Cardiac fibroblast (primary cell): ENCODE results near the gene LGSN.

Experiments used
- DNase-seq, 2 donors: peaks; one replicate each; pipeline versions ENCODE4 v3.0.0 to v3.0.0-alpha.2; 2010; ENCODE audit warnings: low read depth in 2 of 2
- H3K4me3 ChIP-seq, 2 donors: replicated peaks in 1 of 2; 1 replicate in 1 of 2; 2 replicates in 1 of 2; pipeline ENCODE4 v1.5.1; 2011; ENCODE audit warnings: low read depth in 2 of 2, low read length in 2 of 2, mild to moderate bottlenecking in 2 of 2, moderate library complexity in 1 of 2
- TF ChIP-seq, protein P1 (sequence below): IDR thresholded peaks from one replicate; pipeline ENCODE4 v1.5.1; 2011; ENCODE audit warnings: low read depth, mild to moderate bottlenecking, low read length, inconsistent platforms

Gene LGSN

DNA sequence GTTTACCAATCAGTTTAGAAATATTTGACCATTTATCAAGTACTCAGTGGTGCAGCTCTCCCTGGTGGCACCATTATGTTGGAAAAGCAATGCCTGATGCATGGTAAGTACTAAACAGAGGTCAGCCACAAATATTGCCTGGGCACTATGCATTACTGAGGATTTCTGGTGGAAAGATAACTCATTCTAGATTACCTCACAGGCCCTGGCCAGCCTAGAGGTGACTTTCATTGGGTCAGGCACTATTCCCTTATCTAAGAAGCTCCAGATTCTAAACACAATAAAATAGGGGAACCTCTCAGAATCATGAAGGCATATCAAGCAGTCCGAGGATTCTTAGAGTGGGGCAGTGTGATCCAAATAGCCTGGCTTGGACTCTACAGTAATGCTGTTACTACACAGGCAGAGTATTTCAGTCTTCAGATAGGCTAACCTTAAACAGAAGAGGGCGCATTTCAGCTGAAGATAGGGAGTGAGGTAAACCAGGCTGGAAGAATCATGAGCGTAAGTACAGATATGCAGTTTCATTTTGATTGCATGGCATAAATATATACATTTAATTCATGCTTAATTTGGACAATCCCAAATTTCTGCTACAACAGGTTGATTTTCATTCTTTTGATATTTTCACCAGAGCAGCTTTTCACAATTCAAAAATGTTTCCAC lies 12.1 kb downstream of the LGSN start:
- TF ChIP-seq, protein P1, sequence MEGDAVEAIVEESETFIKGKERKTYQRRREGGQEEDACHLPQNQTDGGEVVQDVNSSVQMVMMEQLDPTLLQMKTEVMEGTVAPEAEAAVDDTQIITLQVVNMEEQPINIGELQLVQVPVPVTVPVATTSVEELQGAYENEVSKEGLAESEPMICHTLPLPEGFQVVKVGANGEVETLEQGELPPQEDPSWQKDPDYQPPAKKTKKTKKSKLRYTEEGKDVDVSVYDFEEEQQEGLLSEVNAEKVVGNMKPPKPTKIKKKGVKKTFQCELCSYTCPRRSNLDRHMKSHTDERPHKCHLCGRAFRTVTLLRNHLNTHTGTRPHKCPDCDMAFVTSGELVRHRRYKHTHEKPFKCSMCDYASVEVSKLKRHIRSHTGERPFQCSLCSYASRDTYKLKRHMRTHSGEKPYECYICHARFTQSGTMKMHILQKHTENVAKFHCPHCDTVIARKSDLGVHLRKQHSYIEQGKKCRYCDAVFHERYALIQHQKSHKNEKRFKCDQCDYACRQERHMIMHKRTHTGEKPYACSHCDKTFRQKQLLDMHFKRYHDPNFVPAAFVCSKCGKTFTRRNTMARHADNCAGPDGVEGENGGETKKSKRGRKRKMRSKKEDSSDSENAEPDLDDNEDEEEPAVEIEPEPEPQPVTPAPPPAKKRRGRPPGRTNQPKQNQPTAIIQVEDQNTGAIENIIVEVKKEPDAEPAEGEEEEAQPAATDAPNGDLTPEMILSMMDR: peak; percentile 64
- no peak overlapping the region for H3K4me3 ChIP-seq
- DNase-seq: peak; percentile 69 to 78

DNA sequence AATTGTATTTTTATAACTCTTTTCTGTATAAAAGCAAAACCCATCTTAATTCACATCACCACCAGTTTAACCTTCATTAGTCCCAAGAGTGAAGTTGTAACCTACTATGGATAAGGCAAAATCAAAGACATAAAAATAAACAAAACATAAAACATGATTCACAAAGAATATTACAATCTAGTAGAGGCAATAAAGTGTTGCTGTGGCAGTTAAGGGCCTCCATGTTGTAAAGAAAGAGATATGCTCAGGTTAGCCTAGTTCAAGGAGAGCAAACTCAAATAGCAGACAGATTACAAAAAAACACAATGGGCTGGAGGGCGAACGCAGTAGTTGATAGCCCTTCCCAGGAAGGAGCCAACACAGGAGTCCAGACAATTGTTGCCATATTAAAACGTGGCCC lies 13.4 kb downstream of the LGSN start:
- no peak overlapping the region for H3K4me3 ChIP-seq
- no peak for DNase-seq
- TF ChIP-seq, protein P1: no peak

DNA sequence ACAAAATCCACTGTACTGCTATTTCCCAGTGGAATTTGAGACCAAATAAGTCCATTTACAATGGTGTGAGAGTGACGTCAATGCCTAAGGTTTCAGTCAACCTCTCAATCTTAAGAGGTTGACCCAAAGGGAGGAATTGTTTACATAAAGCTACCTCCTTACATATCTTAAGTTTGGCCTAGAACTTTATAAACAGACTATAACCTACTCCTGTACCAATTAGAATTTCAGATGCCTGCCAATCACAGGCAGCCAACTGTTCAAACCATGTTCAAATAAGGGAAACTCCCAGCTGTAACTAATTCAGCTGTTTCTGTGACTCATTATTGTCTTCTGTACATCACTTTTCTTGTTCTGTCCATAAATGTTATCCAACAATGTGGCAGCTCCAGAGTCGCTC lies 14.5 kb downstream of the LGSN start:
- DNase-seq: peak in 1 of 2 donors; percentile 2
- TF ChIP-seq, protein P1: no peak
- no peak overlapping the region for H3K4me3 ChIP-seq

DNA sequence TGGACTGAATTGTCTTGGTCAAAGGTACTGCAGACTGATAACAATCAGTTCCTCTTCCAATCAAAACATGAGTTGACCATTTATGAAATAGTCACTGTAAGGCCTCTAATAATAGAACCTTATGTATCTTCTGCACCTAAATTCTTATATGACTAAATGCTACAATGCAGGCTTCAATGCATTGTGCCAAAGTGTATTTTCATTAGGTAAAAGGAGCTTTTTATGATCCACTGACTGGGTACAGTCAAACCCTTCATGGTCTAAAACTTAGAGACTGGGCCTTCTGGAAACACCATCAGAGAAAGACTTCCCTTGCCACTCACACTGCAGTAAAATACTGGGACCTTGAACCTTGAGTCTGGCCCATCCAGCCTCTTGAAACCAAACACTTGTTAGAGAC lies 16.3 kb downstream of the LGSN start:
- H3K4me3 ChIP-seq: no peak overlapping the region
- TF ChIP-seq, protein P1: no peak
- no peak for DNase-seq

DNA sequence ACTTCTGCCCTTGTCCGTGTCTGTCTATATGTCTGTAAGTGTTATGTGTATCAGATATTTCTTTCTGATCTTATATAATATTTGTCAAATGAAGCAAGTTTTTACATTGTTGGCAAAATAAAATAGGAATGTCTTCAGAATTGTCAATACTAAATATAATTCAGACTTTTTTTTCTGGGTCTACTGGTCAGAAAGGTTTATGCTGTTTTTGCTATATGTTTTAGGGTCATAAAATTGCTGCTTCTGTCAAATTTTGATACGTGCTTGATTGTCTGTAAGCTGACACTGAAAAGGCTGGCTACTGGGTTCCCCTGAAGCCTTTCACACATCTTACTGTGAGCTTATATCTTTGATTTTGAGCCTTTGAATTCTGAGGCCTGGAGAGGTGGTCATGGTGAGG lies 20.1 kb downstream of the LGSN start:
- TF ChIP-seq, protein P1: no peak
- no peak for DNase-seq
- no peak overlapping the region for H3K4me3 ChIP-seq

DNA sequence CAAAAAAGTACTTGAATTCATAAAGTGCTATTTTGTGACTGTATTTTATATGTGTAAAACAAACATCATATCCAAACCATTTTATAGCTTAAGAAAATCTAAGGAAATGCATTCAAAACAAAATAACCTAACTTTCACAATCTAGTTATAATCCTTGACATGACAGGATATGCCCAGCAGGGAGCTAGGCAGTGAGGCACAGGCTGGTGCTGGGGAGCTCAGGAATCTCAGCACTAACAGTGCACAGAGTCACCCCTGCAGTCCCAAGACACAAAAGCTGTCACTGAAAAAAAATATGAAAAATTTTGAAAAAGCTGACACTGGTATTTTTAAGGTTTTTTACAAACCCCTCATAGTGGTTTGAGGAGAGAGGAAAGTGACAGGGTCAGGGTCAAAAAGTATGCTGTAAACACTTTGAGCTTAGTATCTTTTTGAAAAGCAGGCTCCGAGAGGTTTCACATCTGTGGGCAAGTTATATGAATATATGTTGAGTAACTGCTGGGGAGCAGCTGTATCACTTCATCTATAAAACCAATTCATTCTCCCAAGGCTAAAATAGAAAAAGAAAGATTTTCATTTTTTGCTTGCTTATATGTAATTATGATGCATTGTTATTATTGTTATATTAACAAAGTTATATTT lies 24.1 kb downstream of the LGSN start:
- no peak overlapping the region for H3K4me3 ChIP-seq
- TF ChIP-seq, protein P1: no peak
- DNase-seq: no peak
